Body of pancreas (tissue), 4 donors: ENCODE measurements around the gene ARID5A.

ENCODE experiments used
- CTCF ChIP-seq, 7 experiments: fragments of 450-650 bp in 4 of 7; fragments of 200-600 bp in 3 of 7; sonication (generic) in 3 of 7; IDR thresholded peaks; one replicate each; pipeline ENCODE4 v1.5.1; 2016 to 2019; ENCODE audit warnings: antibody characterized with exemption in 7 of 7
- POLR2A ChIP-seq, 3 donors: fragments of 450-650 bp; IDR thresholded peaks; one replicate each; pipeline ENCODE4 v1.6.1; 2016; ENCODE audit warnings: antibody characterized with exemption in 3 of 3, mild to moderate bottlenecking in 2 of 3

- TF ChIP-seq POLR2A (IDR thresholded peaks at IDR 0.05): no peak
- TF ChIP-seq CTCF (IDR thresholded peaks at IDR 0.05): no peak
Observed at GRCh38 chr2:96489663-96490062, 46.9 kb upstream of the ARID5A start.
